Stimulated activated CD4-positive, alpha-beta T cell treated with anti-CD3 and anti-CD28 coated beads, Interleukin-12 subunit alpha, Interleukin-12 subunit beta, amount 100 ng/mL, for 4 hours (primary cell): ENCODE results near the gene ATP11A.
"Not testable (repeated sequence)": the region's sequence is repeated elsewhere in the genome, so short reads cannot be mapped to it uniquely, and the experiment has no call there.

Experiments used
- DNase-seq: peaks from one replicate; pipeline ENCODE4 v3.0.0-alpha.2; 2020

Gene ATP11A

GRCh38 chr13:112671359-112671758 is 18.5 kb upstream of the ATP11A start:
- no peak for DNase-seq

- no peak for DNase-seq
Observed at GRCh38 chr13:112672651-112673284, 17.1 kb upstream of the ATP11A start.

DNA sequence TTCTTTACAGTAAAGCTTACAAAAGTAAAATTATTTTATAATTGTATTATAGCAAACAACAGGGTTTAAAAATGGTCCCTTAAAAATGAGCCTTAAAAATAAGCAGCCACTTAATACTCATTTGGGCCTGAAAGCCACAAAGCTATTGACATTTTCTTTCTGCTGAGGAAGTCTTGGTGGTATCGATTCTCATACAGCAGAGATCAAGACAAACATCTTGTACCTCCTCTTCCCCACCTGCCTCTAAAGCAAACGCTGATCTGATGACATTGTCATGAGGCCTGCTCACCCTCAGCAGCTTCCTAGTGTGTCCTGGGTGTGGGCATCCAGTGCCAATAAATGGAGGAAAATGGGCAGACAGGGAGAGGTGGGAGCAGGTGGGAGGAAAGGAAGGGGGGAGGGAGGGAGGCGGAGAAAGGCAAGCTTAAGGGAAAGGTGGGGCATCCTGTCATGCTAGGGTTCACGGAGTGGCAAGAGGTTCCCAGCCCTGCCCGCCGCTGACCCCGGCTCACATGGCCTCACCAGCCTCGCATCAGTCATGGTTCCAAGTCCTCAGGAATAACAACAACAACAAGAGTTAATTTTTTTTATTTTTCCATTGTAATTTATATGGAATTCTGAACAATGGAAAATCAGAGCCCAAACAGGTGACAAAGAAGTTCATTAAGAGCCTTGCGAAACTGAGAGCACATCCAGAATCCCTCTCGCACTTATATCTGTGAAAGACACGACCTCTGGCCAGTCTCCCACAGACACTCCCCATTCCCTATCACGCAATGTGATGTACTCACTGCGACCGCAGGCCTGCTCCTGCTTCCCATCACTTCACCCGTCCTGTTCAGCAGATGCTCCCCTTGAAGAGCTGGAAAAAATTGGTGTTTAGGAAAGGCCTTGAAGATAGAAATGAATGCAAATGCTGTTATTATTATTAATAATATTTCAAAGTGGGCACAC is 15.1 kb upstream of the ATP11A start:
- DNase-seq = no peak

- no peak for DNase-seq
Observed at GRCh38 chr13:112675366-112675756, 14.5 kb upstream of the ATP11A start.

DNA sequence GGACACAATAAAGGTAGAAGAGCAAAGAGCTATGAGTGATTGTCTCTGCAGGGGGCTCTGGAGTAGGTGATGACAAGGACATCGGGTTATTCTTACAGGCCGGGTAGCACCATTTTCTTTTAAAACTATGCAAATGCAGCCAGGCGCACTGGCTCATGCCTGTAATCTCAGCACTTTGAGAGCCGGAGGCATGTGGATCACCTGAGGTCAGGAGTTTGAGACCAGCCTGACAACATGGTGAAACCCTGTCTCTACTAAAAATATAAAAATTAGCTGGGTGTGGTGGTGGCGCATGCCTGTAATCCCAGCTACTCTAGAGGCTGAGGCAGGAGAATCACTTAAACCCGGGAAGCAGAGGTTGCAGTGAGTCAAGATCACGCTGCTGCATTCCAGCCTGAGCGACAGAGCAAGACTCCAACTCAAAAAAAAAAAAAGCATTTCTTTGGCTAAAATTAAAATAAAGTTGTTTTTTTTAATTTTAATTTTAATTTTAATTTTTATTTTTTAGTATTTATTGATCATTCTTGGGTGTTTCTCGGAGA is 12.3 kb upstream of the ATP11A start:
- DNase-seq = not testable (repeated sequence)

- DNase-seq = no peak
Observed at GRCh38 chr13:112679381-112679780, 10.5 kb upstream of the ATP11A start.

DNA sequence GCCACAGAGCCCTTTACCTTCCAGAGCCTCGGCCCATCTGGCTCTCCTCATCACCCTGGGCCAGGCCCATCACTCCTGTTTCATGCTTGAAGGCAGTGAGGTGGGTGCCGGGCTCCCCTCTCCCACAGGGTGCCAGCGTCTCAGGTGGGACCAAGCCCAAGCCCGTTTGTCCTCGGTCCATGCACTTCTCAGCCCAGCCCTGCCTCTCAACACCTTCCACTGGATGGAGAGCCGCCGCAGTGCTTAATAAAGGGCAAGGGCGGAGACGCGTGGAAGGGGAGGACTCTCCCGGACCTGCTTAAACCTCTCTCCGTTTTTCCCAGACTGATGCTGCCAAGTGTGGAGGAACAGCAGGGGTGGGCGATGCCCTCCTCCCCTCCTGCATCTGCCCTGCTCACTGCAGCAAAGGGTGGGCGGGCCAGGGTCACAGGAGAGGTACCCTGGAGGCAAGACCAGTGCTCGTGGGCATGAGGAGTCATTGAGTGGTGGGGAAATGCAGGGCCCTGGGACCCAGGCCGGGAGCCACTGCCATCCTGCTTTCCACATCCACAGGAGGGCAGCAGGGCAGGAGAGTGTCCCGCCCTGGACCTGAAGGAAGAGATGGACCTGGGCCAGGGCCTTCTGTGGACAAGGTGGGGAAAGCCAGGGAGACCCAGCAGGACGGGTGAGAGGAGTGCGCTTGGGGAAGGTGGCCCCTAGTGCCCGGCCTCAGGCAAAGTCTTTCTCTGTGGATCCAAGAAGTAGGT is 9.7 kb upstream of the ATP11A start:
- no peak for DNase-seq

GRCh38 chr13:112680741-112681360 is 9.0 kb upstream of the ATP11A start:
- no peak for DNase-seq

DNA sequence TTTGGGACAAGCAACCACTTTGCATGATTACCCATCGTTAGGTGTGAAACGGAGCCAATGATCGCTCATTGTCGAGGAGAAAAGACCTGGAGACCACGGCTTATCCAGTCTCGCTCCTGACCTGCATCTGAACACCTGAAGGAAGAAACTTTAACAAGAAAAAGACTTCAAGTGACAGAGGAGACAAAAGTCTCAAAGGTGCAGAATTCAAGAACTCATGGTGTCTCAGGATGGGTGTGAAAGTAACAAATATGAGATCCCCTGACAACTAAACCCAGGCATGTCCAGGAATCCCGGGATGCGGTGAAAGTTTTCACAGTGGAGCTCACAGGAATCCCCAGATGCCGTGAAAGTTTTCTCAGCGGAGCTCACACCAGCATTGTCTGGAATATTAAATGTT is 6.3 kb upstream of the ATP11A start:
- DNase-seq = no peak

DNA sequence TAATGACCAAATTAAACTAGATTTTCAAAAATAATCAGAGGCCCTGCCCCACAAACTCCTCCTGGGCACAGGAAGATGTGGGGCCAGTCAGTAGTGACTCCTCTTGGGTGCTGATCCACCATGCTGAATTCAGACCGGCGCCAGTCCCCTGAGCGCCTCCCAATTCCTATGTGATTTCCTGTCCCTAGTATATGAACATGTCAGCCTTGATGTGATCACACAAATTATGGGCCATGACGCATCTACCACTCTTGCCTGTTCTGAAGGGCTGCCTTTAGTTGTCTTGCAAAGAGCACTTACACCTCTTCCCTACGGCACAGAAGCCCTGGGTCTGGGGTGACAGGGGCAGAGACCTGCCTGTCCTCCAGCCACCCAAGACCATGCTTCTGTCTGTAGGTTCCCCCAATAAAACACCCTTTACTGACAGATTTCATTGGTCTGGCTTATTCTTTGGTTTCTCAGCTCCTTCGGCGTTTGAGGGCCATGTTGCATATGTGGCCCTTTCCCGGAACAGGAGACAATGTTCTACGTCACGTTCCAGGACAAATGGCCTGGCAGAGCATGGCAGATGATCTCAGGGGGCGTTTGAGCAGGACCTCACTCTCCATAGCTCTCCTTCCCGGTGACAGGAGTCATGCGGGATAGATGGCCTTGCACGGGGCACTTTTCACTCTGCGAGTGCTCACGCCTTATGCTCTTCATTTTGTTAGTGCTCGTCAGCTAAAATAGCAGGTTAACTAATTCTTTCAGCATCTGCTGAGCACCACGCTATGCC is 5.6 kb upstream of the ATP11A start:
- DNase-seq = no peak

DNA sequence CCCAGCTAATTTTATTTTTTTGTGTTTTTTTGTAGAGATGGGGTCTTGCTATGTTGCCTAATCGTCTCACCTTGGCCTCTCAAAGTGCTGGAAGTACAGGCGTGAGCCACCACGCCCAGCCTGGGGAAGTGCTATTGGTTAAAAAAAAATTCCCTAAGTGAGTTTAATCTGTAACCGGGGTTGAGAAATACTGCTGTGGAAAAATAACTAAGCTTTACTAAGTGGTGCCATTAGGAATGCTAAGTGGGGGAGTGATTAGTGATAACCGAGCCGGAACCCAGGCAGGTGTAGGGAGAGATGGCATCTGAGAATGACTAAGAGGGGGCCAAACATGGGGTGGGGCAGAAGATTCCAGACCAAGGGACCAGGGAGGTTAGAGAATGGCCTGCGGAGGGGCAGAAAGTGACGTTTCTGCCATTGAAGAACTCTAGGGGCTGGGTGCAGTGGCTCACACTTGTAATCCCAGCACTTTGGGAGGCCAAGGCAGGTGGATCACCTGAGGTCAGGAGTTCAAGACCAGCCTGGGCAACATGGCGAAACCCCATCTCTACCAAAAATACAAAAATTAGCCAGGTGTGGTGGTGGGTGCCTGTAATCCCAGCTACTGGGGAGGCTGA is 4.5 kb upstream of the ATP11A start:
- not testable (repeated sequence) for DNase-seq

GRCh38 chr13:112685896-112686295 is 3.9 kb upstream of the ATP11A start:
- no peak for DNase-seq

GRCh38 chr13:112686364-112686763 is 3.5 kb upstream of the ATP11A start:
- DNase-seq = no peak

- DNase-seq = no peak
Observed at GRCh38 chr13:112686987-112687386, 2.9 kb upstream of the ATP11A start.

GRCh38 chr13:112687836-112688559 is 1.8 kb upstream of the ATP11A start:
- no peak for DNase-seq

DNA sequence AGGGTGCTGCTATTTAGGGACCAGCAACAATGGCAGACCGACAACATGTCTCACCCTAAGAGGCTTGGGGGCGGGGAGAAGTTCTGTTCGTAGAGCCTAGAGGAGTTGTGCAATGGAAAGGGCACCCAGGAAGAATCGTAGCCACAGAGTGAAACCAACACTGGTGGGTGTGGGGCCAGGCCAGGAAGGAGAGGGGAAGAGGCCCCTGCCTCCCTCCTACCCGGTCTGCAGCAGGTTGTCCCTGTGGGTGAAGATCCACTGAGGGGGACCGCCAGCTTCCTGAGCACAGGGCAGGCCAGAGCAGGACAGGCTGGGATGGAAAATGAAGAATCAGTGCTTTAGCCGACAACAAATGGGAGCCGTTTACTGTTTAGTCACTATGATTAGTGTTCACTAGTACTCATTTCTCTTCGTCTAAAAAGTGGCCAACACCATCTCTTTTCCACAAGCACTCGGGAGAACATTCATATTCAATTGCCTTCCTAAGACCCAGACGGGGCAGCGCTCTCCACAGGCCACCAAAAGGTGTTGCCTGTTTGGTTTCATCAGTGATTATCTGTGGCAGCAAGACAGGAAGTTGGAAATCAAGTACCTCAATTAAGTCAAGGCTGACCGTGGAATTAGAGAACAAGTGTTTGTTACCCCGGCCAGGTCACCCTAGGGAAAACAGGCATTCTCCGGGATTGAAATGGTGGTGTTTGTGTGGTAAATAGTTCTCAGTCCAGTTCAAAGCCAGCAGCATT is 1.1 kb upstream of the ATP11A start:
- peak; percentile 49 for DNase-seq

DNA sequence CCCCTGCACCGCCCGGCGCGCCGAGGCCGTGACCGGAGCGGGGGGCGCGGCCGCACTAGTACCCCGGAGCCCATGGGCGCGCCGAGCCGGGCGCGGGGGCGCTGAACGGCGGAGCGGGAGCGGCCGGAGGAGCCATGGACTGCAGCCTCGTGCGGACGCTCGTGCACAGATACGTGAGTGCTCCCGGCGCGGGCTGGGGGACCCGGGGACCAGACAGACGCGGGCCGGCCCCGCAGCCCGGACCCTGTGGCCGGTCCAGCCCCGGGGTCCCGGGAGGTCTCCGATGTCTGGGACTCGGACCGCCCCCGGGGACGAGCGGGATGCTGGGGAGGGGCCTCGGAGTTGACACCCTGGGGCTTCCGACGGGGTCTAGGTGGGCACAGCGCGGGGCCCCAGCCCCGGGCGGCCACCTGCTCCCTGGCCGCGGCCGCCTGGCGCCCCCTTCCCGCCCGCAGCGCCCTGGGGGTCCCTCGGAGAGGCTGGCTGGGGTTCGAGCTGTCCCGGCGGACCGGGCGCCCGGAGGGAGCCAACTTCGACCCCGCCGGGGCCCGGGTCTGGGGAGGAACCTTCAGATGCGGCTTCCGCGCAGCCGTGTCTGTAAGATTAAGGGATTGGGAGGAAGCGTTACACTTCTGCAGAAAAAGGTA is 568 bp downstream of the ATP11A start:
- DNase-seq = peak; percentile 30

- DNase-seq = no peak
Observed at GRCh38 chr13:112692104-112692503, 2.3 kb downstream of the ATP11A start.

- no peak for DNase-seq
Observed at GRCh38 chr13:112692586-112692985, 2.7 kb downstream of the ATP11A start.
